Measurements from ENCODE around the gene HSDL1. TPM values are rescaled to one million over a fixed set of nuclear protein-coding genes. Genes with fewer than 3 reads are reported as not detected.

HSDL1 gene
- total and polyA plus RNA-seq, 4 donors = 3.0 to 9.6 (median 5.3) TPM

- TF ChIP-seq REST (IDR thresholded peaks at IDR 0.05) (no peak), HNF4G (IDR thresholded peaks at IDR 0.05) (no peak), HNF4A (conservative IDR thresholded peaks at IDR 0.05) (no peak)
Observed at GRCh38 chr16:84081446-84081989, 63.5 kb downstream of the HSDL1 start (continued).

- DNase-seq (ENCODE audit: low spot score) = no peak
- no peak for TF ChIP-seq HNF4G (IDR thresholded peaks at IDR 0.05)
- Histone ChIP-seq H3K9ac (ENCODE audit: low read depth in 1 of 2, low read length in 2 of 2) (no peak overlapping the region), H3K4me1 (ENCODE audit: control insufficient read depth in 4 of 4, insufficient read depth in 4 of 4, low read length in 3 of 4) (no peaks in the 10 kb centered on the region), H3K36me3 (ENCODE audit: control insufficient read depth in 4 of 4, insufficient read depth in 3 of 4, low read depth in 1 of 4, low read length in 3 of 4) (peaks cover 8 to 55% (median 34%) of the 10 kb centered on the region in 4 donors), H3K4me3 (ENCODE audit: low read depth in 1 of 3, low read length in 3 of 3) (no peak overlapping the region), H3K27ac (ENCODE audit: low read depth in 1 of 2, low read length in 2 of 2) (no peak overlapping the region), H3K27me3 (ENCODE audit: control insufficient read depth in 4 of 4, insufficient read depth in 4 of 4, low read length in 3 of 4) (no peaks in the 10 kb centered on the region), H3K9me3 (ENCODE audit: control insufficient read depth in 4 of 4, low read length in 3 of 4) (no peaks in the 10 kb centered on the region)
- WGBS = 88% methylated on average over 6 of the region's 6 CpGs
Observed at GRCh38 chr16:84080813-84081212, 64.2 kb downstream of the HSDL1 start.

GRCh38 chr16:84080378-84080777, 64.6 kb downstream of the HSDL1 start:
- no peak overlapping the region for H3K27ac ChIP-seq (ENCODE audit: low read depth in 1 of 2, low read length in 2 of 2)
- no peak for TF ChIP-seq ATF3 (IDR thresholded peaks at IDR 0.05)
- TF ChIP-seq ZBTB33 (IDR thresholded peaks at IDR 0.05) = no peak
- no peak for TF ChIP-seq RXRA (IDR thresholded peaks at IDR 0.05)
- TF ChIP-seq FOXA2 (IDR thresholded peaks at IDR 0.05) = no peak
- no peak for TF ChIP-seq SP1 (IDR thresholded peaks at IDR 0.05)
- no peak for TF ChIP-seq GABPA (IDR thresholded peaks at IDR 0.05 in 1 of 2, conservative IDR thresholded peaks at IDR 0.05 in 1 of 2)
- TF ChIP-seq RAD21 (IDR thresholded peaks at IDR 0.05) = no peak
- TF ChIP-seq FOXA1 (IDR thresholded peaks at IDR 0.05) = no peak
- no peak for TF ChIP-seq CTCF (IDR thresholded peaks at IDR 0.05; ENCODE audit: low read depth, low read length, missing input control)
- no peak for TF ChIP-seq YY1 (IDR thresholded peaks at IDR 0.05)
- 83% methylated on average over 8 of the region's 8 CpGs for WGBS
- H3K27me3 ChIP-seq (ENCODE audit: control insufficient read depth in 4 of 4, insufficient read depth in 4 of 4, low read length in 3 of 4) = no peaks in the 10 kb centered on the region
- H3K9me3 ChIP-seq (ENCODE audit: control insufficient read depth in 4 of 4, low read length in 3 of 4) = no peaks in the 10 kb centered on the region
- no peak overlapping the region for H3K9ac ChIP-seq (ENCODE audit: low read depth in 1 of 2, low read length in 2 of 2)
- no peak overlapping the region for H3K4me3 ChIP-seq (ENCODE audit: low read depth in 1 of 3, low read length in 3 of 3)
- no peak for DNase-seq (ENCODE audit: low spot score)
- peaks cover 8 to 58% (median 35%) of the 10 kb centered on the region in 4 donors for H3K36me3 ChIP-seq (ENCODE audit: control insufficient read depth in 4 of 4, insufficient read depth in 3 of 4, low read depth in 1 of 4, low read length in 3 of 4)
- H3K4me1 ChIP-seq (ENCODE audit: control insufficient read depth in 4 of 4, insufficient read depth in 4 of 4, low read length in 3 of 4) = no peaks in the 10 kb centered on the region
